Subcutaneous adipose tissue (tissue), 4 donors: ENCODE results near the gene SLC50A1. TPM values are rescaled to one million over a fixed set of nuclear protein-coding genes. Genes with fewer than 3 reads are reported as not detected.

Experiments
- total RNA-seq, 4 donors: library from RNA; depleted of rRNA; stranded (reverse); fragments of >200 nt; gene quantifications; one replicate each; pipeline ENCODE4 v1.1.0, GENCODE V29; 2016
- TF ChIP-seq, protein P1 (sequence below): fragments of 450-650 bp; IDR thresholded peaks from one replicate; pipeline ENCODE4 v1.5.1; 2016; ENCODE audit warnings: low read depth, mild to moderate bottlenecking, control low read depth, antibody characterized with exemption, moderate library complexity

SLC50A1 gene
- total RNA-seq, 4 donors from 2014 or later = 21.2 to 34.2 (median 23.7) TPM

DNA sequence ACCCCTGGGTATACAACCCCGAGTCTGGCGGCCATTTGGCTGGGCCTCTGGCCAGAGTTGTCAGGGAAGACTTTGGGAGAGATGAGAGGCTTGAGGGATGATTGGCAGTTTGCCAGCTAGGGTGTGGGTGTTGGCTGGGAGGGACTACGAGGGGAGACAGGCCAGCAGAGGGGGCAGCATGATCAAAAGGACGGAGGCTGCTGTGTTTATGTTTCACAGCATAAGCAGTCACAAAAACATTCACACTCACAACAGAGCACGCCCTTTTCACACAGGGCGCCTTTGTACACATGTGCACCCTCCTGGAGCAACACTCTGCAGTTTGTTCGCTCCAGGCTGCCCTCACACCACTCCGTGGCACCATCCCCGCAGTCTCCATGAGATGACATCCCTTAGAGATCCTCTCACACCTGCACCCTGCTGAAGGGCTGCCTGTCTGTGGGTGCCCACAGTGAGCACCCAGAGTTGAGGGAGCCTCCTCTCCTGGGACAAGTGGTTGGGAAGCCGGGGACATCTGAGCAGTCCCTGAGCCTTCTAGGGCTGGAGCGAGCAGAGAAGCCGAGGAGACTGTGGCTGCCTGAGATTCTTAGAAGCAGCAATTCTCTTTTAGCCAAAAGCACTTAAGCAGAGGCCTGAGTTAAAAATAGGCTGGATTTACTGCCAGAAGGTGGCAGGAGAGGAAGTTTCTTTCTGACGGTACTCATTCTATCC lies 41.6 kb upstream of the SLC50A1 start:
- TF ChIP-seq, protein P1, sequence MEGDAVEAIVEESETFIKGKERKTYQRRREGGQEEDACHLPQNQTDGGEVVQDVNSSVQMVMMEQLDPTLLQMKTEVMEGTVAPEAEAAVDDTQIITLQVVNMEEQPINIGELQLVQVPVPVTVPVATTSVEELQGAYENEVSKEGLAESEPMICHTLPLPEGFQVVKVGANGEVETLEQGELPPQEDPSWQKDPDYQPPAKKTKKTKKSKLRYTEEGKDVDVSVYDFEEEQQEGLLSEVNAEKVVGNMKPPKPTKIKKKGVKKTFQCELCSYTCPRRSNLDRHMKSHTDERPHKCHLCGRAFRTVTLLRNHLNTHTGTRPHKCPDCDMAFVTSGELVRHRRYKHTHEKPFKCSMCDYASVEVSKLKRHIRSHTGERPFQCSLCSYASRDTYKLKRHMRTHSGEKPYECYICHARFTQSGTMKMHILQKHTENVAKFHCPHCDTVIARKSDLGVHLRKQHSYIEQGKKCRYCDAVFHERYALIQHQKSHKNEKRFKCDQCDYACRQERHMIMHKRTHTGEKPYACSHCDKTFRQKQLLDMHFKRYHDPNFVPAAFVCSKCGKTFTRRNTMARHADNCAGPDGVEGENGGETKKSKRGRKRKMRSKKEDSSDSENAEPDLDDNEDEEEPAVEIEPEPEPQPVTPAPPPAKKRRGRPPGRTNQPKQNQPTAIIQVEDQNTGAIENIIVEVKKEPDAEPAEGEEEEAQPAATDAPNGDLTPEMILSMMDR = no peak

DNA sequence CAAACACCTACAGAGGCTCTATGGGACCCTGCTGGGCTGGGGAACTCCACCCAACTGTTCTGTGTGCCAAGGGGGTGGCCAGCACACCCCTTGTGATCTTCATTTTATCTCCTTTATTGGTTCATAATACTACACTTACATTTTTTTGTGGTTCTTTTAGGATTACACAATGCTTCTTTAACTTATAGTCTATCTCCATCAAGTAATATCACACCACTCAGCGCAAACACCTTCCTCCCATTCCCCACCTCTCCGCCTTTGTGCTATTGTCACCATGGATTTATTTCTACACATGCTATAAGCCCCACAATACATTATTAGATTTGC lies 41.1 kb upstream of the SLC50A1 start:
- TF ChIP-seq, protein P1 = no peak

DNA sequence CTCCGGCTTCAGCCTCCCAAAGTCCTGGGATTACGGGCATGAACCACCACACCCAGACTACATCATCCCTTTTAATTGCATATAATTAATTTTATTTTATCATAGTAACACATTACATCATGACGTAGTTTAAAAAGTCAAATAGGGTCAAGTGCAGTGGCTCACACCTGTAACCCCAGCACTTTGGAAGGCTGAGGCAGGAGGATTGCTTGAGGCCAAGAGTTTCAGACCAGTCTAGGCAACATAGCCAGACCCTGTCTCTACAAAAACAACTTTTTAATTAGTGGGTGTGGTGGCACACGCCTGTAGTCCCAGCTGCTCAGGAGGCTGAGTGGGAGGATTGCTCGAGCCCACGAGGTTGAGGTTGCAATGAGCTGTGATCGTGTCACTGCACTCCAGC lies 36.3 kb upstream of the SLC50A1 start:
- TF ChIP-seq, protein P1 = no peak

DNA sequence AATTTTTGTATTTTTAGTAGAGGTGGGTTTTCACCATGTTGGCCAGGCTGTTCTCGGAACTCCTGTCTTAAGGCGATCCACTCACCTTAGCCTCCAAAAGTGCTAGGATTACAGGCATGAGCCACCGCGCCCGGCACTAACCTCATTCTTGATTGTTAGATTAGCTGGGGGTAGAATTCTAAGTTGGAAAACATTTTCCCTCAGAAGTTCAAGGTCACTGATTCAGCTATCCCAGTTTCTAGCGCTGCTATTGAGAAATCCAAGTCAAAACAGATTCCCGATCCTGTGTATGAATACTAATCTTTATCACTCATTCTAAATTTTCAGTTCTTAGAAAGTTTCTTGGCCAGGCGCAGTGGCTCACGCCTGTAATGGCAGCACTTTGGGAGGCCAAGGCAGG lies 32.3 kb upstream of the SLC50A1 start:
- TF ChIP-seq, protein P1 = no peak

DNA sequence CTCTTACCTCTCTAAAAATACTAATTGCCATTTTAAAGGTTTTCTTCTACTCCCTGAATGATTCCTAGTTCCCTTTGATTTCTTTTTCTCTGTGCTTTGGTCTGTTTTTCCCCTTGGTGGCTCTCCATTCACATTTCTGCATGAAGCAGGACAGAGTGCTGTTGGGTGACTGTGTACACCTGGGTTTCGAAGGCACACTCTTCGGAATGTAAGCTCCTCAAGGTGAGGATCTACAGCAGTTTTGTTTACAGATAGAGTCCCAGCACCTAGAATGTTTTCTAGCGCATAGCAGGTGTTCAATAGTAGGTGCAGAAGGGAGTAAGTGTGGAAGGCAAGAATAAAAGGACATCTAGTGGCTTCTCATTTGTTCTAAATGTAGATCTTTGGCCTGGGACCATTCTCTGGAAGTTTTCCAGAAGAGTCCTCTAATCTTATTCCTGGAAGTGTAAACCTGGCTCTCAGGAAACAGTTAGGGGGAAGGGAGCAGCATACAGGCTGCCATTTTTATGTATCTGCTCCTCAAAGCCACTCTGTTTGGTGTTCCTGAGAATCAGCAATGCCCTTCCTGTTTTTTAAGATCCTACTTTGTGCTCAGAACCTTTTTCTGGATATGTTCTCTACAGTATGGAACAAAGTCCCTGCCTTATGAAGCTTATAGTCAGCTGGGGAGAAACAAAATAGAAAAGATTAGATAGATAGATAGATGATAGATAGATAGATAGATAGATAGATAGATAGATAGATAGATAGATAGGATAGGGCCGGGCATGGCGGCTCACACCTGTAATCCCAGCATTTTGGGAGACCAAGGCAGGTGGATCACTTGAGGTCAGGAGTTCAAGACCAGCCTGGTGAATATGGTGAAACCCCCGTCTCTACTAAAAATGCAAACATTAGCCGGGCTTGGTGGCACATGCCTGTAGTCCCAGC lies 30.8 kb upstream of the SLC50A1 start:
- TF ChIP-seq, protein P1 = no peak

DNA sequence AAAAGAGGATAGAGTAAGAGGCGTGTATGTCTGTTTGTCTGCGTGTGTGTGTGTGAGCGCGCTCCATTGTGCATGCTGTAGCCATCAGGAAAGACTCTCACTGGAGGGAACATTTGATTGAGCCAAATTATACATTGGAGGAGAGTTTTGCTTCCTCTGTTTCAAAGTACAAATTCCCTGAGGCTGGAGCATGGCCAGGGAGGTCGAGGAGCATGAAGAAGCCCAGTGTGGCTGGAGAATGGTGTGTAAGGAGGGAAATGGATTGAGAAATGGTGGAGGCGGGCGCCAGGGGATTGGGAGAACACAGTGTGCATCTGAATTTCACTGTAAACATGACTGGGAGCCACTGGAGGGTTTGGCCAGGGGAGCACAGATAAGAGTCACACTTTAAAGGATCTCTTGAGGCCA lies 30.0 kb upstream of the SLC50A1 start:
- TF ChIP-seq, protein P1 = no peak

DNA sequence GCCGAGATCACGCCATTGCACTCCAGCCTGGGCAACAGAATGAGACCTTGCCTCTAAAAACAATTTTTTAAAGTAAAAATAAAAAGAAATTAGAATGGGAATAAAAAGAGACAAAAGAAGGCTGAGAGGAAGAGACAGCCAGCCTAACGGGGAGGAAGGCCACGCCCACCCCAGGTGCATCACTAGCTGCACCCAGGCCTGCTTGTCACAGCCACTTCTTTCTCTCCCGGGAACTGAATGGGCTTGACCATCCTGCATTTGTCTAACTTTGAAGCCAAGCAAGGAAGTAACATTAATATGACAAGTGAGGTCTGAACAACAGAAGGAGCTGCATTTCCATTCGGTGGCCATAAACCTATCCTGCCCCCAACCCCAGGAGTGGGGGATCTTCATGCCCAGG lies 28.8 kb upstream of the SLC50A1 start:
- TF ChIP-seq, protein P1 = no peak
